Measurements from ENCODE around the gene VLDLR. TPM values are rescaled to one million over a fixed set of nuclear protein-coding genes. Genes with fewer than 3 reads are reported as not detected.

VLDLR gene
- total and polyA plus RNA-seq, 8 donors: 2.1 to 110 (median 6.7) TPM

- H3K27me3 ChIP-seq: no peaks in the 10 kb centered on the region
- H3K9me3 ChIP-seq: no peaks in the 10 kb centered on the region
- 92 to 100% (median 96%) methylated on average over 1 to 3 of the region's 3 CpGs for WGBS, 5 donors
Observed at GRCh38 chr9:2673161-2673560, 51.6 kb downstream of the VLDLR start.

GRCh38 chr9:2674141-2674824 is 52.7 kb downstream of the VLDLR start:
- TF ChIP-seq CTCF (IDR thresholded peaks at IDR 0.05) (no peak), POLR2A (IDR thresholded peaks at IDR 0.05) (no peak), POLR2AphosphoS5 (IDR thresholded peaks at IDR 0.05) (no peak), EP300 (IDR thresholded peaks at IDR 0.05) (no peak)
- no peak overlapping the region for H3K4me3 ChIP-seq
- 58 to 75% (median 61%) methylated on average over 9 of the region's 9 CpGs for WGBS, 5 donors

More at GRCh38 chr9:2673161-2673560, 51.6 kb downstream of the VLDLR start:
- Histone ChIP-seq H3K36me3 (no peaks in the 10 kb centered on the region), H3K4me1 (peaks cover 0 to 9% (median 6%) of the 10 kb centered on the region in 4 donors), H3K27ac (no peak overlapping the region), H3K4me3 (no peak overlapping the region)
- intact Hi-C loops (cut with DNase I; ENCODE audit: low total_unique reads): no loop called here
- no peak for TF ChIP-seq POLR2AphosphoS5 (IDR thresholded peaks at IDR 0.05)
- TF ChIP-seq EP300 (IDR thresholded peaks at IDR 0.05): no peak
- no peak for TF ChIP-seq CTCF (IDR thresholded peaks at IDR 0.05)
- no peak for TF ChIP-seq POLR2A (IDR thresholded peaks at IDR 0.05)
- no peak for DNase-seq

GRCh38 chr9:2675834-2676233 is 54.2 kb downstream of the VLDLR start:
- H3K9me3 ChIP-seq: no peaks in the 10 kb centered on the region
- no peaks in the 10 kb centered on the region for H3K27me3 ChIP-seq
- no peak for DNase-seq
- intact Hi-C loops (cut with DNase I; ENCODE audit: low total_unique reads): no loop called here
- peaks cover 0 to 15% (median 10%) of the 10 kb centered on the region in 4 donors for H3K4me1 ChIP-seq
- WGBS, 5 donors: 38 to 52% (median 45%) methylated on average over 1 of the region's 1 CpG
- H3K27ac ChIP-seq: no peak overlapping the region
- H3K36me3 ChIP-seq: no peaks in the 10 kb centered on the region
- no peak for TF ChIP-seq CTCF (IDR thresholded peaks at IDR 0.05)
- no peak for TF ChIP-seq POLR2A (IDR thresholded peaks at IDR 0.05)
- TF ChIP-seq POLR2AphosphoS5 (IDR thresholded peaks at IDR 0.05): no peak
- TF ChIP-seq EP300 (IDR thresholded peaks at IDR 0.05): no peak
- no peak overlapping the region for H3K4me3 ChIP-seq

More at GRCh38 chr9:2674141-2674824, 52.7 kb downstream of the VLDLR start:
- intact Hi-C loops (cut with DNase I; ENCODE audit: low total_unique reads): no loop called here
- DNase-seq: no peak
- Histone ChIP-seq H3K4me1 (peaks cover 0 to 15% (median 10%) of the 10 kb centered on the region in 4 donors), H3K27me3 (no peaks in the 10 kb centered on the region), H3K9me3 (no peaks in the 10 kb centered on the region), H3K27ac (no peak overlapping the region), H3K36me3 (no peaks in the 10 kb centered on the region)

- H3K27me3 ChIP-seq: no peaks in the 10 kb centered on the region
- no peaks in the 10 kb centered on the region for H3K36me3 ChIP-seq
- H3K9me3 ChIP-seq: no peaks in the 10 kb centered on the region
- WGBS, 5 donors: 22 to 46% (median 35%) methylated on average over 4 of the region's 4 CpGs
- intact Hi-C loops (cut with DNase I; ENCODE audit: low total_unique reads): no loop called here
- H3K4me1 ChIP-seq: peaks cover 0 to 15% (median 10%) of the 10 kb centered on the region in 4 donors
- no peak overlapping the region for H3K4me3 ChIP-seq
- H3K27ac ChIP-seq: no peak overlapping the region
- peak; percentile 41 to 53 for DNase-seq
- no peak for TF ChIP-seq POLR2A (IDR thresholded peaks at IDR 0.05)
- TF ChIP-seq POLR2AphosphoS5 (IDR thresholded peaks at IDR 0.05): no peak
- TF ChIP-seq CTCF (IDR thresholded peaks at IDR 0.05): no peak
- TF ChIP-seq EP300 (IDR thresholded peaks at IDR 0.05): no peak
Observed at GRCh38 chr9:2676466-2676865, 54.9 kb downstream of the VLDLR start.
